Measurements from ENCODE around the gene DYNC1H1.

GRCh38 chr14:102052522-102052921 lies 88.1 kb downstream of the DYNC1H1 start:
- TF ChIP-seq EZH2 (IDR thresholded peaks at IDR 0.05) (no peak), POLR2AphosphoS5 (IDR thresholded peaks at IDR 0.05; ENCODE audit: borderline replicate concordance, low read depth, low read length) (no peak)

Data from SK-N-MC (cell line).